HG02884 (cell line): Measurements from ENCODE around the gene MAGED4.
"Not testable (repeated sequence)": the region's sequence is repeated elsewhere in the genome, so short reads cannot be mapped to it uniquely, and the experiment has no call there.

Experiments used
- ATAC-seq: cut with Tn5 transposase; IDR thresholded peaks from one replicate; pipeline ENCODE4 v1.9.1; 2021; ENCODE audit warnings: mild to moderate bottlenecking, moderate library complexity; ENCODE audit not compliant: unreplicated experiment

The MAGED4 gene, protein sequence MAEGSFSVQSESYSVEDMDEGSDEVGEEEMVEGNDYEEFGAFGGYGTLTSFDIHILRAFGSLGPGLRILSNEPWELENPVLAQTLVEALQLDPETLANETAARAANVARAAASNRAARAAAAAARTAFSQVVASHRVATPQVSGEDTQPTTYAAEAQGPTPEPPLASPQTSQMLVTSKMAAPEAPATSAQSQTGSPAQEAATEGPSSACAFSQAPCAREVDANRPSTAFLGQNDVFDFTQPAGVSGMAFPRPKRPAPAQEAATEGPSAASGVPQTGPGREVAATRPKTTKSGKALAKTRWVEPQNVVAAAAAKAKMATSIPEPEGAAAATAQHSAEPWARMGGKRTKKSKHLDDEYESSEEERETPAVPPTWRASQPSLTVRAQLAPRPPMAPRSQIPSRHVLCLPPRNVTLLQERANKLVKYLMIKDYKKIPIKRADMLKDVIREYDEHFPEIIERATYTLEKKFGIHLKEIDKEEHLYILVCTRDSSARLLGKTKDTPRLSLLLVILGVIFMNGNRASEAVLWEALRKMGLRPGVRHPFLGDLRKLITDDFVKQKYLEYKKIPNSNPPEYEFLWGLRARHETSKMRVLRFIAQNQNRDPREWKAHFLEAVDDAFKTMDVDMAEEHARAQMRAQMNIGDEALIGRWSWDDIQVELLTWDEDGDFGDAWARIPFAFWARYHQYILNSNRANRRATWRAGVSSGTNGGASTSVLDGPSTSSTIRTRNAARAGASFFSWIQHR

DNA sequence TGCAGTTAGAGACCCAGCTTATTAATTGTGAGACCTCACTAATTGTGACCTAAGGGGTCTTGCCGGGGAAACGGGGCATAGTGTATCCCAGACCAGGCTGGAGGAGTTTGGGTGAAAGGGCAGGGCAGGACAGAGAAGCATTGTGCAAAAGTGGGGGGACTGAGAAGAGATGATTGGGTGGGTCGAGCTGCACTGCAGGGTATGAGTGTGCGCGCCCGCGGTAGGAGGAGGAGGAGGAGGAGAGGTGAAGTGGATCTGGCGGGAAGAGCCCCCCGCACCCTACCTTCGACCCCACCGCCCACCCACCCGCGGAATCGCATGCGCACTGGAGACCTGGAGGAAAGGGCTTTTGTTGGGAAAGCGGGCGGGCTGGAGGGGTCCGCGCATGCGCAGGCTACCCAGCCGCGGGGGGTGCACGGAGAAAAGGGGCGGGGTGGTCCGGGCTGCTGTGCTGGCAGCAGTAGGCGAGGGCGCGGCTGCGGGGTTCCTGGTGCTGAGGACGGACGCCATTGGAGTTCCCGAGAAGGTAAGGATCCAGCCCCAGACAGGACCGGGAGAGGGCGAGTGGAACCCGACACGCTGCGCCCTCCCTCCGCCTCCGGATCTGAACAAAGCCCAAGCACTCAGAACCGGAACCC lies at the start of gene MAGED4:
Gene MAGED4 (plus strand): TSS at position 449 of the 638 bp plus-strand sequence. CDS start 1,035 bp downstream, outside the sequence.
- ATAC-seq: not testable (repeated sequence)

DNA sequence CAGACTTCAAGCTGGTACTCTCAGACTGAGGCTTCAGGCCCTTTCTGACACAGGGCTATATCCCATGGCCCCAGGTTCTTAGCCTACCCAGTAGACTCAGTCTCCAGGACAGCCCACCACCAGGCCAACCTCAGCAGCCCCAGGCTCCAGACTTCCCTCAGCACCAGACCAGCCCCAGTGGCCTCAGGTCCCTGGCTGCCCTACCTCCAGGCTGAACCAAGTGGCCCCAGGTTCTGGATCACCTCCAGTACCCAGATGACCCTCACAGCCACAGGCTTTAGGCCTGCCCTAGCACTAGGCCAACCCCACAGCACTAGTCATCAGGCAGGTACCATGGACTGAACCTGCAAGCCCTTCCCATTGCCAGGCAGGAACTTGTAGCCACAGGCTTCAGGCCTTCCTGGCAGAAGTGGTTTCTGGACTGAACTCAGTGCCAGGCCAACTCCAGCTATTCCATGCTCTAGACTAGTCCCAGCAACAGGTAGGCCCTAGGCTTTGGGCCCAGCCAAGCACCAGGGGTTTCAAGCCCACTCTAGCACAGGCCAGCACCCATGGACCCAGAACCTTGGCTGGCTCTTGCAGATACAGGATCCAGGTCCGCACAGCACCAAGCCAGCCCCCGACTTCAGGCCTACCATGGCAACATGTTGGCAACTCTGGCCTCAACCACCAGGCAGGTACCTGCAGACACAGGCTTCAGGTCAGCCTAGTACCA lies 45.7 kb upstream of the MAGED4 start:
- ATAC-seq: no peak

DNA sequence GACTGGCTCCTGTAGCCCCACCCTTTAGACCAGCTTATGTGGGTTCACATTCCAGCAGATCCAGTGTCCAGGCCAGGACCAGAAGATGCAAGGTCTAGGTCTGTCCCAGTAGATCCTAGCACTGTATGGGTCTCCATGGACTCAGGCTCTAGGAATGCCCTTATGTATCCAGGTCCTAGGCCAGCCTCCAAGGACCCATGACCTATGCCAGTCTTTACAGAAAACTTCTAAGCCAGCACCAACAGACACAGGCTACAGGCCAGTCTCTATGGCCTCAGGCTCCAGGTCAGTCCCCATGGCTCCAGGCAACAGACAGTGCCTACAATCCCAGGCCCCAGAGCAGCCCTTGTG lies 45.2 kb upstream of the MAGED4 start:
- ATAC-seq: no peak

DNA sequence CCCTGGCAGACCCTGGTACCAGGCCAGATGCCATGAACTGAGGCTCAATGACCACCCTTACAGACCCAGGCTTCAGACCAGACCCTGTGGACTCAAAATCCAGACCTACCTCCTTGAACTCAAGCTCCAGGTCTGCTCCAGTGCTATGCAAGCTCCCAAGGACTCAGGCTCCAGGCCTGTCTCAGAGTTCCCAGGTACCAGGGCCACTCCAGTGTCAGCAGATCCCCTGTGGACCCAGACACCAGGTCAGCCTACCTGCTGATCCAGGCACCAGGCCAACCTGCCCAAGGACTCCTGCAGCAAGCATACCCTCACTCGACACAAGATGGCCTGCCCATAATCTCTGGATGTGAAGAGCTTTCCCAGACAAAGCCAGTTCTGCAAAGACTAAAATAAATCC lies 44.7 kb upstream of the MAGED4 start:
- ATAC-seq: no peak

DNA sequence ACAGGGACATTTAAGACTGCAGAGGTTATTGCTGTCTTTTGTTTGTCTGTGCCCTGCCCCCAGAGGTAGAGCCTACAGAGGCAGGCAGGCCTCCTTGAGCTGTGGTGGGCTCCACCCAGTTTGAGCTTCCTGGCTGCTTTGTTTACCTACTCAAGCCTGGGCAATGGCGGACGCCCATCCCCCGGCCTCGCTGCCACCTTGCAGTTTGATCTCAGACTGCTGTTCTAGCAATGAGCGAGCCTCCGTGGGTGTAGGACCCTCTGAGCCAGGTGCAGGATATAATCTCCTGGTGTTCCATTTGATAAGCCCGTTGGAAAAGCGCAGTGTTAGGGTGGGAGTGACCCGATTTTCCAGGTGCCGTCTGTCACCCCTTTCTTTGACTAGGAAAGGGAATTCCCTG lies 34.0 kb upstream of the MAGED4 start:
- ATAC-seq: not testable (repeated sequence)

DNA sequence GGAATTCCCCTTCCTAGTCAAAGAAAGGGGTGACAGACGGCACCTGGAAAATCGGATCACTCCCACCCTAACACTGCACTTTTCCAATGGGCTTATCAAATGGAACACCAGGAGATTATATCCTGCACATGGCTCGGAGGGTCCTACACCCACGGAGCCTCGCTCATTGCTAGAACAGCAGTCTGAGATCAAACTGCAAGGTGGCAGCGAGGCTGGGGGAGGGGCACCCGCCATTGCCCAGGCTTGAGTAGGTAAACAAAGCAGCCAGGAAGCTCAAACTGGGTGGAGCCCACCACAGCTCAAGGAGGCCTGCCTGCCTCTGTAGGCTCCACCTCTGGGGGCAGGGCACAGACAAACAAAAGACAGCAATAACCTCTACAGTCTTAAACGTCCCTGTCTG lies 24.5 kb upstream of the MAGED4 start:
- not testable (repeated sequence) for ATAC-seq

DNA sequence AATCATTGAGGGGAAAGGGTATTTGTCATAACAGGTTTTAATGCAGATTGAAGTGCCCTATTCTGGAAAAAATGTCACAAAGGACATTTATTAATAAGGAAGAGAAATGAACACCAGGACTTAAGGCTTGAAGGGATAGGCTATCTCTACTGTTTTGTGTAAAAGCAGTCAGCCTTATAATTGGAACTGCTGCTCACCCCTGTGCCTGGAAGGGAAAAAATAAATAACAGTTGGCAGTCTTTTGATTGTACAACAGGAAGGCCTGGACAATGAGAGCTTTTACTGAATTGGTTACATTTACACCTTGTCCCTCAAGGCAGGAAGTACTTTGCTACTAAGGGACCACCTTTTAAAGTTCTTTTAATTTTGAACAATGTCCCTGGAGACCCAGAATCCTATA lies 17.8 kb upstream of the MAGED4 start:
- ATAC-seq: no peak

DNA sequence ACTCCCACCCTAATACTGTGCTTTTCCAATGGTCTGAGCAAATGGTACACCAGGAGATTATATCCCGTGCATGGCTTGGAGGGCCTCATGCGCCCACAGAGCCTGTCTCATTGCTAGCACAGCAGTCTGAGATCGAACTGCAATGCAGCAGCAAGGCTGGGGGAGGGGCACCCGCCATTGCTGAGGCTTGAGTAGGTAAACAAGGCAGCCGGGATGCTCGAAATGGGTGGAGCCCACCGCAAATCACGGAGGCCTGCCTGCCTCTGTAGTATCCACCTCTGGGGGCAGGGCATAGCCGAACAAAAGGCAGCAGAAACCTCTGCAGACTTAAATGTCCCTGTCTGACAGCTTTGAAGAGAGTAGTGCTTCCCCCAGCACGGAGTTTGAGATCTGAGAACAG lies 13.6 kb upstream of the MAGED4 start:
- not testable (repeated sequence) for ATAC-seq

DNA sequence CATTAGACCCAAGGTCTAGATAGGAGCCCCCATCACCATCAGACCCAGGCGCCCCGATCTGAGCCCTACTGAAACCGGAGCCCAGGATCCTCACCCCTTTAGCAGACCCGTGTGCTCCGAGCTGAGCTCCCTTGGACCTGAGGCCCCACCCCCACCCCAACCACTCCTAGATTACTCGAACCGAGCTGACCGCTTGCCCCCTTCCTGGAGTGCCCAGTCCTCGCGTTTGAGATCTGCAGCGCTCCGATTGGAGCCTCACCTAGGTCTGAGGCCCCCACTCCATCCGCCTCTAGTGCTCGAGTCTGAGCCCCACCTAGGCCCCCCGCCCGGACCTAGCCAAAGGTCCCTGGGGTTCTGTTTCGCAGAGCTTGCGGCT lies 378 bp downstream of the MAGED4 start:
- ATAC-seq: not testable (repeated sequence)

DNA sequence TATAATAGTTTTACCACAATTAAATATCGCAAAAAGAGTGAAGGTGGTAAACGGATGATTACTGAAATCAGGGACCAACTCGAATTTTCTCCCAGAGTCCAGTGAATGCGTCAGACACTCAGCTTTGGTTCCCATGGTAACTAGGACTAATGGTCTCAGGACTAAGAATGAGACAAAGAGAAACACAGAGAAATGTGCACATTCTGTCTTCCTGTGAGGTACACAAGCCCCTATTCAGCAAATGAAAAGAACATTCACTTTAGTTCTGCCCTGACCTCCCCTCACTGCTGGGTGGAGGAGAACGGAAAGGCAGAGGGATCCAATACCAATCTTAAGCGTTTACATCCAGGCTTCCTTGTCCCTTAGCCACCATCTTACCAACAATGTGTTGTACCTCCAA lies 26.7 kb downstream of the MAGED4 start:
- not testable (repeated sequence) for ATAC-seq

DNA sequence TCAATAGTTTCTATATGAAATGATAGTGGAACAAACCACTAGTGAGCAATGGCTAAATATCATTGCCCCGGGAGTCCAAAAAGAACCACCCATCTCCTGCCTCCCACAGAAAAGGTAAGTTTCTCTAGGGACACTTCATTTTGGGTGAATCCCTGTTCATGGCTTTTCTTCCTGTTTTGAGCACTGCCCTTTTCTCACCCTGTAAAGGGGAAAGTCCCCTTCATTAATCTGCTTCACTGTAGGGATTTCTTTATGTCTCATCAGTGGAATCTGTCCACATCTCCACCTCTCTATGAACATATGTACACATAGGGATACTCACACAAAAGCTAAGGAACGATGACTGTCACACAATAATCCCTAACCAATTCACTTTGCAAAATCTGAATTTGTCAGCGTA lies 28.6 kb downstream of the MAGED4 start:
- ATAC-seq: no peak

DNA sequence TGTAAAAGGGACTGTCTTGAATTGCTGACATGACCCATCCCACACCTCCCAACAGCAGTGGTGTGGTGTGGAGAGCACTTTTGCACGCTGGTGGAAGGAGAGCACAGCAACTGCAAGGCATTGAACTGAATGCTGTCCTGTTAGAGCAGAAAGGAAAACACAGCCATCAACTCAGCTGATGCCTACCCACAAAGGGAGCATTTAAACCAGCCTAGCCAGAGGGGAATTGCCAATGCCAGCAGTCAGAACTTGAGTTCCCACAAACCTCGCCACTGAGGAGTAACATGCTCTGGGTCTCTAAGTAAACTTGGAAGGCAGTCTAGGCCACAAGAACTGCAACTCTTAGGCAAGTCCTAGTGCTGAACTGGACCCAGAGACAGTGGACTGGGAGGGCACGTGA lies 31.9 kb downstream of the MAGED4 start:
- no peak for ATAC-seq

DNA sequence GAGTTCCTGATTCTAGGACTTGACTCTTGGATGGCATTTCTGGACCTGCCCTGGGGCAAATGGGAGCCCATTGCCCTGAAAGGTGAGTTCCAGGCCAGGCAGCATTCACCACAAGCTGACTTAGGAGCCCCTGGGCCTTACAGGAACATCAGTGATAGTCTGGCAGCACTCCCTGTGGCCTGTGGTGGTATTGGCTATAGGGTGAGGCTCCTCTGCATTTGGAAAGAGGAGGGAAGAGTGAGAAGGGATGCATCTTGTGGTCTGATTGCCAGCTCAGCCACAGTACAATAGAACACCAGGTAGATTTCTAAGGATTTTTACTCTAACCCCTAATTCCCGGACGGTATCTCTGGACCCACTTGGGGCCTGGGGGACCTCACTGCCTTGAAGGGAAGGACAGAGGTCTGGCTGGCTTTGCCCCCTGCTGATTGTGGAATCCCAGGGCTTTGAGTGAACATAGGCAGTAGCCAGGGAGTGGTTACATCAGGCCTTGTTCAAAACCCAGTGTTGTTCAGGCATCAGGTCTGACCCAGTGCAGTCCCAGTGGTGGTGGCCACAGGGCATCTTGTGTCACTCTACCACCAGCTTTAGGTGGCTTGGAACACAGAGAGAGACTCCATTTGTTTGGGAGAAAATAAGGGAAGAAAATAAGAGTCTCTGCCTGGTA lies 32.9 kb downstream of the MAGED4 start:
- no peak for ATAC-seq

DNA sequence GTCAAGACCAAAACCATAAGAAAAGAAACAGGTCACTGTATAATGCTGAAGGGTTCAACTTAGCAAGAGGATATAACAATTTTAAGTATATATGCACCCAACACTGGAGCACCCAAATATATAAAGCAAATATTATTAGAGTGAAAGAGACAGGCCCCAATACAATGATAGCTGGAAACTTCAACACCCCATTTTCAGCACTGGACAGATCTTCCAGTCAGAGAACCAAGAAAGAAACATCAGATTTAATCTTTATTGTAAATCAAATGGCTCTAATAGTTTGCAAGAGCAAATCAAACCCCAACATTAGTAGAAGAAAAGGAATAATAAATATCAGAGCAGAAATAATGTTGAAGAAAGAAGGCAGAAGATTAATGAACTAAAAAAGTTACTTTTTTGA lies 36.2 kb downstream of the MAGED4 start:
- no peak for ATAC-seq
